Esophagus squamous epithelium (tissue), 5 donors: ENCODE results near the gene ARL10. TPM values are rescaled to one million over a fixed set of nuclear protein-coding genes. Genes with fewer than 3 reads are reported as not detected.
A peak's percentile ranks its signal among the peaks of the same experiment; 100 is the strongest.

ENCODE experiments used
- DNase-seq: peaks from one replicate; lab custom pipeline; 2025; lab: John Stamatoyannopoulos, UW
- H3K27ac ChIP-seq, 4 donors: fragments of 200-600 bp; sonication (generic); one replicate each; pipeline ENCODE4 v1.5.1; 2016 to 2019; ENCODE audit warnings: mild to moderate bottlenecking in 1 of 4
- H3K27me3 ChIP-seq, 4 donors: fragments of 200-600 bp; sonication (generic); 1 replicate in 3 of 4; 2 replicates in 1 of 4; pipeline versions ENCODE4 v1.5.1 to v1.6.0; 2017 to 2021; ENCODE audit warnings: antibody characterized with exemption in 1 of 4
- H3K36me3 ChIP-seq, 3 donors: fragments of 200-600 bp; sonication (generic); one replicate each; pipeline ENCODE4 v1.5.1; 2016 to 2019
- H3K4me1 ChIP-seq, 3 donors: fragments of 200-600 bp; sonication (generic); one replicate each; pipeline ENCODE4 v1.5.1; 2017 to 2019
- H3K4me3 ChIP-seq, 4 donors: fragments of 200-600 bp; sonication (generic); 1 replicate in 3 of 4; 2 replicates in 1 of 4; pipeline ENCODE4 v1.5.1; 2016 to 2019; ENCODE audit warnings: mild to moderate bottlenecking in 2 of 4, moderate library complexity in 1 of 4
- H3K9me3 ChIP-seq, 3 donors: fragments of 200-600 bp; sonication (generic); one replicate each; pipeline ENCODE4 v1.5.1; 2016 to 2019
- POLR2A ChIP-seq, 4 donors: fragments of 450-650 bp; IDR thresholded peaks; one replicate each; pipeline ENCODE4 v1.6.1; 2017; ENCODE audit warnings: antibody characterized with exemption in 4 of 4, mild to moderate bottlenecking in 4 of 4, moderate library complexity in 3 of 4
- WGBS, 2 donors: methylation state at CpG; one replicate each; pipeline ENCODE4 v1.1.5; 2018; 5-methylcytosine and 5-hydroxymethylcytosine counted together
- intact Hi-C: fragments of 100-400 bp; cut with DNase I; formaldehyde crosslinking; loops from one replicate; pipeline ENCODE4 v1.15.0; 2022
- total RNA-seq, 4 donors: library from RNA; depleted of rRNA; stranded (reverse); fragments of >200 nt; gene quantifications; one replicate each; pipeline ENCODE4 v1.1.0, GENCODE V29; 2016
- TF ChIP-seq, protein P1 (sequence below), 6 experiments: fragments of 450-650 bp in 4 of 6; fragments of 200-600 bp in 2 of 6; sonication (generic) in 2 of 6; IDR thresholded peaks; one replicate each; pipeline ENCODE4 v1.5.1; 2016 to 2019; ENCODE audit warnings: antibody characterized with exemption in 6 of 6, mild to moderate bottlenecking in 4 of 6, moderate library complexity in 4 of 6
- donor health status: DM: yes; HTN: yes; CAD: no.

Gene ARL10
- total RNA-seq, 4 donors from 2014 or later, result 2.4 to 10.1 (median 6.3) TPM

DNA sequence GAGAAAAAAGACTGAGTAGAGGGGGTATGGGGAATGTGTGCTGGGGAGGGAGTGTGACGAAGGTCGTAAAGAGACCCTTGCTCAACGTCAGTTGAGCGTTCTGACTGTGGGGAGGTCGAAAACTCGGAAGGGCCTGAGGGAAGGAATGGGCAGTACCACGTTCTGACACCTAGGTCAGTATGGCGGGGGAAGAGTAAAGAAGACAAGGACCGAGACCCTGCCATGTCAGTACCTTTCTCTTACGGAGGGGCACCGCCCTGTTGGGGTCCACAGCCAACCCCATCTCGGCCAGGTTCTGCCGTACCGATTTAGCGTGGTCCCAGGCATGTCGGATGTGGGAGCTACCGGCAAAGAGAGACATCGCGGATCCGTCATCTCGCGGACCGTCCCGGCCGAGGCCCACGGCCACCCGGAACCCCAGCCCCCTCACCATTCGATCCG lies 22.7 kb downstream of the ARL10 start:
- no peak for TF ChIP-seq POLR2A (IDR thresholded peaks at IDR 0.05)
- TF ChIP-seq, protein P1, sequence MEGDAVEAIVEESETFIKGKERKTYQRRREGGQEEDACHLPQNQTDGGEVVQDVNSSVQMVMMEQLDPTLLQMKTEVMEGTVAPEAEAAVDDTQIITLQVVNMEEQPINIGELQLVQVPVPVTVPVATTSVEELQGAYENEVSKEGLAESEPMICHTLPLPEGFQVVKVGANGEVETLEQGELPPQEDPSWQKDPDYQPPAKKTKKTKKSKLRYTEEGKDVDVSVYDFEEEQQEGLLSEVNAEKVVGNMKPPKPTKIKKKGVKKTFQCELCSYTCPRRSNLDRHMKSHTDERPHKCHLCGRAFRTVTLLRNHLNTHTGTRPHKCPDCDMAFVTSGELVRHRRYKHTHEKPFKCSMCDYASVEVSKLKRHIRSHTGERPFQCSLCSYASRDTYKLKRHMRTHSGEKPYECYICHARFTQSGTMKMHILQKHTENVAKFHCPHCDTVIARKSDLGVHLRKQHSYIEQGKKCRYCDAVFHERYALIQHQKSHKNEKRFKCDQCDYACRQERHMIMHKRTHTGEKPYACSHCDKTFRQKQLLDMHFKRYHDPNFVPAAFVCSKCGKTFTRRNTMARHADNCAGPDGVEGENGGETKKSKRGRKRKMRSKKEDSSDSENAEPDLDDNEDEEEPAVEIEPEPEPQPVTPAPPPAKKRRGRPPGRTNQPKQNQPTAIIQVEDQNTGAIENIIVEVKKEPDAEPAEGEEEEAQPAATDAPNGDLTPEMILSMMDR (IDR thresholded peaks at IDR 0.05), result no peak
- intact Hi-C loops, result no loop called here
- H3K4me3 ChIP-seq, result peak overlapping the region; percentile 58 to 96 (median 72)
- no peak for DNase-seq
- H3K27me3 ChIP-seq, result no peaks in the 10 kb centered on the region
- peaks cover 19 to 67% (median 31%) of the 10 kb centered on the region in 3 donors for H3K36me3 ChIP-seq
- H3K4me1 ChIP-seq, result peaks cover 10 to 54% (median 20%) of the 10 kb centered on the region in 3 donors
- H3K27ac ChIP-seq, result peak overlapping the region; percentile 91 to 97 (median 95)
- no peaks in the 10 kb centered on the region for H3K9me3 ChIP-seq
- 0% methylated on average over 8 to 10 of the region's 29 CpGs for WGBS, 2 donors

DNA sequence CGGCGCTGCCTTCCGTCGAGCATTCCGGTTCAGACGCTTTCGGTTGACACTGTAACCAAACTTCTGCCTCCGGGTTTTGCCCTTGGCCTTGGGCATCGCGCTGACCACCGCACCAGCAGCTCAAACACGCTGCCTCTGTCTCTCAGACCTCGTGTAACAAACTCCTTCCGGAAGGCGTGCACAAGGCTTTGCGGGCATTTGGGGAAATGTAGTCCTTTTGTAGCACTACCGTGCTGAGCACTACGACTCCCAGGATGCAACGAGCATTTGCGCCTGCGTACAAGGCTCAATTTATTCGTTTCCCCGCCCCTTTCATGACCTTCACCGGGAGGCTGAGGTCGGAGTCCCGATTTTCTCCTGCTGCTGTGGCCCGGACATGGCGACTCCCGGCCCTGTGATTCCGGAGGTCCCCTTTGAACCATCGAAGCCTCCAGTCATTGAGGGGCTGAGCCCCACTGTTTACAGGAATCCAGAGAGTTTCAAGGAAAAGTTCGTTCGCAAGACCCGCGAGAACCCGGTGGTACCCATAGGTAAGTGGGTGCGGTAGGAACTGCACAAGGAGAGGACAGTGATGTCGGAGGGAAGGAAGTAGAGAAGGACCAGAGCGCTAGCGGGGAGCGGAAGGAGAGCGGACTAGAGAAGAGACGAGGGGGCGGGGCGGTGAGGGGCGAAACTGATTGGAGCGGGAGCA lies 23.3 kb downstream of the ARL10 start, which contains the start of the genes HIGD2A and NOP16:
TSS of gene HIGD2A (plus strand) at position 308 of the 691 bp plus-strand sequence. CDS start at position 377, 69 bp downstream.
TSS of gene NOP16 (minus strand) at position 155 of the 691 bp plus-strand sequence. CDS start at position 96, 59 bp downstream.
- Histone ChIP-seq H3K27me3 (no peaks in the 10 kb centered on the region), H3K36me3 (peaks cover 15 to 67% (median 30%) of the 10 kb centered on the region in 3 donors), H3K4me3 (peak within 1 kb of the TSS; percentile 58 to 96 (median 72)), H3K9me3 (no peaks in the 10 kb centered on the region), H3K27ac (peak within 1 kb of the TSS; percentile 91 to 97 (median 95)), H3K4me1 (peaks cover 10 to 54% (median 20%) of the 10 kb centered on the region in 3 donors)
- intact Hi-C loops, result no loop called here
- peak; percentile 98 for DNase-seq
- 1% methylated on average over 14 to 35 of the region's 47 CpGs for WGBS, 2 donors
- TF ChIP-seq POLR2A (IDR thresholded peaks at IDR 0.05), result peak in 1 of 4 donors; percentile 12
- TF ChIP-seq, protein P1 (IDR thresholded peaks at IDR 0.05), result peak in 4 of 6 experiments; percentile 22 to 32 (median 26)

GRCh38 chr5:176389135-176390123 lies 24.1 kb downstream of the ARL10 start:
- Histone ChIP-seq H3K9me3 (no peaks in the 10 kb centered on the region), H3K27me3 (no peaks in the 10 kb centered on the region), H3K4me3 (peak overlapping the region; percentile 58 to 96 (median 72)), H3K4me1 (peaks cover 10 to 54% (median 20%) of the 10 kb centered on the region in 3 donors), H3K27ac (peak overlapping the region; percentile 91 to 97 (median 95)), H3K36me3 (peaks cover 7 to 67% (median 28%) of the 10 kb centered on the region in 3 donors)
- no peak for DNase-seq
- intact Hi-C loops, result no loop called here
- 16 to 28% methylated on average over 29 to 34 of the region's 41 CpGs for WGBS, 2 donors
- TF ChIP-seq, protein P1 (IDR thresholded peaks at IDR 0.05), result no peak
- TF ChIP-seq POLR2A (IDR thresholded peaks at IDR 0.05), result peak in 2 of 4 donors; percentile 78 to 87

DNA sequence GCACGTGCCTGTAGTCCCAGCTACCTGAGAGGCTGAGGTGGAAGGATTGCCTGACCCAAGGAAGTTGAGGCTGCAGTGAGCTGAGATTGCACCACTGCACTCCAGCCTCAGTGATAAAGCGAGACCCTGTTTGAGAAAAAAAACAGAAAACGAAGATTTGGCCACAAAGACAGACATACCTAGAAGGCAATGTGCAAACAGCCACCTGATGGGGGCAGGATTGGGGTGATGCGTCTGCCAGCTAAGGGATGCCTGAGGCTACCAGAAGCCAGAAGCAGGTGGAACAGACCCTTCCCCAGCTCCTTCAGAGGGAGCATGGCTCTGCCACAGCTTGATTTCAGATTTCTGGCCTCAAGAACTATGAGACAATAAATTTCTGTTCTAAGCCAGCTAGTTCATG lies 26.2 kb downstream of the ARL10 start:
- peaks cover 10 to 51% (median 20%) of the 10 kb centered on the region in 3 donors for H3K4me1 ChIP-seq
- WGBS, 2 donors, result 81 to 86% methylated on average over 3 to 4 of the region's 4 CpGs
- intact Hi-C loops, result no loop called here
- no peaks in the 10 kb centered on the region for H3K9me3 ChIP-seq
- no peaks in the 10 kb centered on the region for H3K27me3 ChIP-seq
- H3K4me3 ChIP-seq, result no peak overlapping the region
- TF ChIP-seq, protein P1 (IDR thresholded peaks at IDR 0.05), result no peak
- TF ChIP-seq POLR2A (IDR thresholded peaks at IDR 0.05), result no peak
- H3K36me3 ChIP-seq, result peaks cover 12 to 67% (median 21%) of the 10 kb centered on the region in 3 donors
- H3K27ac ChIP-seq, result no peak overlapping the region
- DNase-seq, result no peak
